Stimulated activated CD4-positive, alpha-beta T cell treated with anti-CD3 and anti-CD28 coated beads, TNF-alpha, amount 100 ng/mL, for 1 hour (primary cell): ENCODE measurements around the gene ABHD12B.
"Not testable (repeated sequence)": the region's sequence is repeated elsewhere in the genome, so short reads cannot be mapped to it uniquely, and the experiment has no call there.

Source experiments
- DNase-seq, 3 donors: peaks; one replicate each; pipeline ENCODE4 v3.0.0-alpha.2; 2020; ENCODE audit warnings: low read depth in 3 of 3, low spot score in 1 of 3

The ABHD12B gene

GRCh38 chr14:50887476-50887875 lies 15.6 kb downstream of the ABHD12B start:
- no peak for DNase-seq

GRCh38 chr14:50892255-50892654 lies 20.4 kb downstream of the ABHD12B start:
- DNase-seq = no peak

- DNase-seq = not testable (repeated sequence)
Observed at GRCh38 chr14:50896421-50896820, 24.6 kb downstream of the ABHD12B start.

- DNase-seq = not testable (repeated sequence)
Observed at GRCh38 chr14:50897005-50897404, 25.2 kb downstream of the ABHD12B start.

- no peak for DNase-seq
Observed at GRCh38 chr14:50897658-50898175, 25.9 kb downstream of the ABHD12B start.

- DNase-seq = no peak
Observed at GRCh38 chr14:50901361-50901760, 29.5 kb downstream of the ABHD12B start.

- DNase-seq = no peak
Observed at GRCh38 chr14:50904719-50905118, 32.9 kb downstream of the ABHD12B start.

- no peak for DNase-seq
Observed at GRCh38 chr14:50906326-50907065, 34.6 kb downstream of the ABHD12B start.

GRCh38 chr14:50910495-50911420 lies 38.9 kb downstream of the ABHD12B start:
- no peak for DNase-seq

- DNase-seq = no peak
Observed at GRCh38 chr14:50917449-50917848, 45.6 kb downstream of the ABHD12B start.

- not testable (repeated sequence) for DNase-seq
Observed at GRCh38 chr14:50919524-50919923, 47.7 kb downstream of the ABHD12B start.

- DNase-seq = no peak
Observed at GRCh38 chr14:50920482-50921230, 48.8 kb downstream of the ABHD12B start.

GRCh38 chr14:50922803-50923202 lies 51.0 kb downstream of the ABHD12B start:
- DNase-seq = no peak

GRCh38 chr14:50924236-50924635 lies 52.4 kb downstream of the ABHD12B start:
- DNase-seq = no peak

GRCh38 chr14:50924843-50925242 lies 53.0 kb downstream of the ABHD12B start:
- DNase-seq = no peak

GRCh38 chr14:50926851-50927386 lies 55.1 kb downstream of the ABHD12B start:
- DNase-seq = no peak

GRCh38 chr14:50928002-50928635 lies 56.3 kb downstream of the ABHD12B start:
- no peak for DNase-seq

GRCh38 chr14:50929506-50929905 lies 57.7 kb downstream of the ABHD12B start:
- DNase-seq = no peak

GRCh38 chr14:50931559-50931958 lies 59.7 kb downstream of the ABHD12B start:
- no peak for DNase-seq

- no peak for DNase-seq
Observed at GRCh38 chr14:50932156-50932555, 60.3 kb downstream of the ABHD12B start.
